Hematopoietic multipotent progenitor cell treated with erythropoietin and hydrocortisone succinate and interleukin-3 and kit ligand, for 17 days (in vitro differentiated cells): ENCODE results near the gene EXOC6.

ENCODE experiments used
- DNase-seq: peaks from one replicate; pipeline ENCODE4 v3.0.0-alpha.2; 2015; ENCODE audit warnings: low spot score

The EXOC6 gene

GRCh38 chr10:92848441-92849233 is at the start of gene EXOC6:
Gene EXOC6 (plus strand): TSS chr10:92848520. CDS start chr10:92848534, 14 bp downstream.
- peak; percentile 79 for DNase-seq

- no peak for DNase-seq
These were observed 48.8 kb upstream of the EXOC6 start for GRCh38 chr10:92799568-92799967.

GRCh38 chr10:92800134-92800733 is 48.1 kb upstream of the EXOC6 start:
- no peak for DNase-seq

- no peak for DNase-seq
These were observed 46.1 kb upstream of the EXOC6 start for GRCh38 chr10:92801978-92802872.

- DNase-seq = no peak
These were observed 38.5 kb upstream of the EXOC6 start for GRCh38 chr10:92809840-92810239.

- no peak for DNase-seq
These were observed 37.3 kb upstream of the EXOC6 start for GRCh38 chr10:92810934-92811532.

- no peak for DNase-seq
These were observed 36.3 kb upstream of the EXOC6 start for GRCh38 chr10:92811986-92812385.

- no peak for DNase-seq
These were observed 34.3 kb upstream of the EXOC6 start for GRCh38 chr10:92813979-92814378.

GRCh38 chr10:92814790-92815189 is 33.5 kb upstream of the EXOC6 start:
- DNase-seq = no peak

- no peak for DNase-seq
These were observed 32.2 kb upstream of the EXOC6 start for GRCh38 chr10:92816091-92816531.

GRCh38 chr10:92822060-92822634 is 26.2 kb upstream of the EXOC6 start:
- DNase-seq = peak; percentile 9

GRCh38 chr10:92822964-92823363 is 25.4 kb upstream of the EXOC6 start:
- DNase-seq = no peak

GRCh38 chr10:92826061-92826460 is 22.3 kb upstream of the EXOC6 start:
- DNase-seq = no peak

- no peak for DNase-seq
These were observed 21.8 kb upstream of the EXOC6 start for GRCh38 chr10:92826504-92826903.

- no peak for DNase-seq
These were observed 19.1 kb upstream of the EXOC6 start for GRCh38 chr10:92829042-92829785.

- no peak for DNase-seq
These were observed 18.4 kb upstream of the EXOC6 start for GRCh38 chr10:92829786-92830377.

GRCh38 chr10:92830478-92831389 is 17.6 kb upstream of the EXOC6 start:
- DNase-seq = no peak

GRCh38 chr10:92832121-92832520 is 16.2 kb upstream of the EXOC6 start:
- no peak for DNase-seq

GRCh38 chr10:92832998-92833650 is 15.2 kb upstream of the EXOC6 start:
- no peak for DNase-seq
